Middle frontal gyrus (tissue), 1 donor: ENCODE measurements around the gene MYBPH.

ENCODE experiments used
- DNase-seq: peaks from one replicate; pipeline ENCODE4 v3.0.0-alpha.2; 2015; ENCODE audit warnings: low spot score; ENCODE audit errors: extremely low spot score

MYBPH gene

GRCh38 chr1:203166192-203166940 lies 9.3 kb downstream of the MYBPH start:
- no peak for DNase-seq

DNA sequence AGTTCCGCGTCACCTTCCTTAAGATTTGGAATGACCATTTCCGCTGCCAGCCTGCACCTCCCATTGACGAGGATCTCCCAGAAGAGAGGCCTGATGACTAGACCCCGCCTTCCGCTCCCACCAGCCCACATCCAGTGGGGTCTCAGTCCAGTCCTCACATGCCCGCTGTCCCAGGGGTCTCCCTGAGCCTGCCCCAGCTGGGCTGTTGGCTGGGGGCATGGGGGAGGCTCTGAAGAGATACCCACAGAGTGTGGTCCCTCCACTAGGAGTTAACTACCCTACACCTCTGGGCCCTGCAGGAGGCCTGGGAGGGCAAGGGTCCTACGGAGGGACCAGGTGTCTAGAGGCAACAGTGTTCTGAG lies 9.8 kb downstream of the MYBPH start:
- no peak for DNase-seq

DNA sequence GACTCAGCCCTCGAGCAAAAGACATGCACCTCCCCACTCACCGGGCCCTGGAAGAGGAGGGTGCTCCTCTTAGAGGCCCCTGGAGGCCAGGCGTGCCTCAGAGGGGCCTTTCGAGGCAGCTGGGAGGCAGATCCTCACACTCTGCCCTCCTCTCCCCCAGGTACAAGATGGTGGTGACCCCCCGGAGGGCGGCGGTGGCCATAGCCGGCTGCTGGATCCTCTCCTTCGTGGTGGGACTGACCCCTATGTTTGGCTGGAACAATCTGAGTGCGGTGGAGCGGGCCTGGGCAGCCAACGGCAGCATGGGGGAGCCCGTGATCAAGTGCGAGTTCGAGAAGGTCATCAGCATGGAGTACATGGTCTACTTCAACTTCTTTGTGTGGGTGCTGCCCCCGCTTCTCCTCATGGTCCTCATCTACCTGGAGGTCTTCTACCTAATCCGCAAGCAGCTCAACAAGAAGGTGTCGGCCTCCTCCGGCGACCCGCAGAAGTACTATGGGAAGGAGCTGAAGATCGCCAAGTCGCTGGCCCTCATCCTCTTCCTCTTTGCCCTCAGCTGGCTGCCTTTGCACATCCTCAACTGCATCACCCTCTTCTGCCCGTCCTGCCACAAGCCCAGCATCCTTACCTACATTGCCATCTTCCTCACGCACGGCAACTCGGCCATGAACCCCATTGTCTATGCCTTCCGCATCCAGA lies 10.4 kb downstream of the MYBPH start:
- DNase-seq: no peak

GRCh38 chr1:203163891-203164635 lies 11.6 kb downstream of the MYBPH start:
- no peak for DNase-seq

- DNase-seq: no peak
These were observed 13.2 kb downstream of the MYBPH start for GRCh38 chr1:203162403-203162802.

DNA sequence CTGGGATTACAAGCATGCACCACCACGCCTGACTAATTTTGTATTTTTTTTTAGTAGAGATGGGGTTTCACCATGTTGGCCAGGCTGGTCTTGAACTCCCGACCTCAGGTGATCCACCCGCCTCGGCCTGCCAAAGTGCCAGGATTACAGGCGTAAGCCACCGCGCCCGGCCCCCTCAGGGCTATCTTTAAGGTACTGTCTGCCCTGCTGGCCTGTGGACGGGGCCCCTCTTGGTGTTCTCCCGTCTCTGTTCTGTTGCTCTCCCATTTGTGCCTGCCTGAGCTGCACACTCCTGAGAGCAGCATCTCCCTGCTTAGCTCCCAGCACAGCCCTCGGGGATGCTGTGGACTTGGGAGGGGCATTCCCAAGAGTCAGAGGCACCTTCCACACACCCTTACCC lies 13.9 kb downstream of the MYBPH start:
- no peak for DNase-seq

GRCh38 chr1:203161175-203161574 lies 14.5 kb downstream of the MYBPH start:
- DNase-seq: no peak

DNA sequence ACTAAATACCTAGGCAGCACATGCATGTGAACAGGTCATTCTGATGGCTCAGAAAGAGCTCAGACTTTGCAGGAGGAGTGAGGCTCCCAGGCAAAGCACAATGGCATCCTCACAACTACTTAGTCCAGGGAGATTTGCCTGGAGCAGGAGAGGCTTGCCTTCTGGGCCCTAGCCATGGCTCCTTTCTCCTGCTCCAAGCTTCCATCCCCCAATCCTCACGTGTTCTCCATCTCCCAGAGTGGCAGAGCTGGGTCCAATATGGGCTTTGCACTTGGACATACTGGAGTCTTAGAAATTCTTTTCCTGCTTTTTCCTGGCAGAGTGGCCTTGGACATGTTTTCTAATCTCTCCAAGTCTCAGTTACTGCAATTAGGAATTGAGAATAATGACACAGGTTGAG lies 15.8 kb downstream of the MYBPH start:
- DNase-seq: no peak

GRCh38 chr1:203158960-203159665 lies 16.5 kb downstream of the MYBPH start:
- no peak for DNase-seq

DNA sequence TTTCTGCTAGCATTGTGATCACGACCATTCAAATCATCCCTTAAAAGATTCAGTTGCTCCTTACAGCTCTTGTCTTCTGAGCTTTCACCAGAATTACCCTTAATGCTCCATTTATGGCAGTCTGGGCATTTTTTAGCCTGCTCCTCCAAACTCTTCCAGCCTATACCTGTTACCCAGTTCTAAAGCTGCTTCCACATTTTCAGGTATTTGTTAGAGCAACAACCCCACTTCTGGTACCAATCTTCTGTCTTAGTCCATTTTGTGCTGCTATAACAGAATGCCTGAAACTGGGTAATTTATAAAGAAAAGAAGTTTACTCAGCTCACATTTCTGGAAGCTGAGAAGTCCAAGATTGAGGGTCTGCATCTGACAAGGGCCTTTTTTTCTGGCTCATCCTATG lies 17.2 kb downstream of the MYBPH start:
- DNase-seq: no peak

GRCh38 chr1:203156280-203156679 lies 19.3 kb downstream of the MYBPH start:
- DNase-seq: no peak

- no peak for DNase-seq
These were observed 21.4 kb downstream of the MYBPH start for GRCh38 chr1:203153989-203154821.

DNA sequence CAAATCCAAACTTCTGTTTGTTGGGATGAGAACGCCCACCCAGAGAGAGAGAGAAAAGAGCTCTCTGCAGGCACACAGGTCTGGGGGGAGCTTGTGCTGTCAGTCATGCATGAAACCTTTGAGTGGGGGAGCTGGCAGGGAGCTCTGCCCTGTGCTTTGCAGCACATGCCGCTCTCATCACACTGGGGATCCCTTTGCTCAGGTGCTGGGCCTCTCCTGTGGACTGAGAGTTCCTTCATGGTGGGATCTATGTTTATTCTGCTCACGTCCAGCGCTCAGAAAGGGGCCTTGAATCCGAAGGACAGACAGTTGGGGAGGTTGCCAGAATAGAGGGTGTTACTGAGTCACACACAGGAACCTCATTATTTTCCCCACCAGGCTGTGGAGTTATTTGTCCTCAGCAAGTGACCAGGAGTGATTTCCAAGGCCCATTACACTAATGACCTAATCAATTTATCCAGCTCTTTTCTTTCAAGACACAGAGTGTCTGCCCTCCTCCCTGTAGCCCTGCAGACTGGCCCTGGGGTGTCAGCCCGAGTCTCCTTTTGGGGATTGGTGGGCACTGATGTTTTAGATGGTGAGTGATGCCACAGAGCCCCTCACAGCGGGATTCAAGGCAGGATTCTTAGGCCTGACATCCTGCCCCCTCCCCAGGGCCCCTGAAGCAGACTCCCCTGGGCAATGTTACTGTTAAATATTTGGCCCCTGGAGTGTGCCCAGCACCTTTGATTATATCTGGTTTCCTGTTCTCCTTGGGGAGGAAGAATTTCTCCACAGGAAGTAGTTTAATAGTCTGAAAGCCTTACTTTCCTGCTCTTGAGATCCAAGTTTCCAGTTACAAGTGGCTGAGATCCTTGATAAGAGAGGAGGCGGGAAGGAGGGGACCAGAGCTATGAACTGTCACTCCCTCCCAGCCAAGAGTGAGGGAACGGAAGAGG lies 22.3 kb downstream of the MYBPH start:
- DNase-seq: no peak

DNA sequence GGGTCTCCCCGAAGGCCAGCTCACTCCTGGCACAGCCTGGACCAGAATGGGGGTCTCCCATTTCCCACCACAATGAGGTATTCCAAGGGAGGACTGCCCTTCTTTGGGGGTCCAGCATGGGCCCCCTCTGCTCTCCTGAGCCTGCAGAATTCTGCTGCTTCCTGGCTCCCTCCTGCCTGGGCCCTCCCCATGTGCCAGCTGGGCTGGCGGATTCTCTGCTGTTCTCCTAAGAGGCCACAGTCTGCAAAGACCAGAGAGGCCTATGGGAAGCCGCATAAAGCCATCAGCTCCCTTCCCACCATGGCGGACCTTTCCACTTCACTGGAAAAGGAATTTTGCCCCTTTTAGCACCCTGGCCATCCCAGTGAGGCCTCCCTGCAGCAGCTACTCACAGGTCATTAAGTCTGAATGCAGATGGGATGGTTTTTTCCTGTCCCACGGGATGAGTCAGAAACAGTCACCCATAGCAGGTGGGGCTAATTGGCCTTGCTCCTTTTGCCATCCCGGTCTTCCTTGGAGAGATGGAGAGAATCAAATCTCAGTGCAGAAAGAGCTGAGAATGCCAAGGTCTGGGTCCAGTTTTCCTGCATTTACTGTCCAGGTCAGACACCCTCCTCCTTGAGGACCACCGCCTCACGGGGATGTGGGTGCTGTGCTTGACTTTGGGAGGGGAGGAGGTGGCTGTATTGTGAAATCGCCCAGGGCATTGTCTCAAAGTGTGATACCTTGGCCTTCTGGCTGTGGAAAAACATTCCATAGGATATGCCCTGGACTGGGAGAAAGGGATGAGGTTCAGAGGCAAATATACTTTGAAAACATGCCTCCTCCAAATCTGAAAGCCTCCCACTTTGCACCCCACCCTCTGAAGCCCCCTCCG lies 23.2 kb downstream of the MYBPH start:
- DNase-seq: no peak

GRCh38 chr1:203151362-203152157 lies 24.1 kb downstream of the MYBPH start:
- no peak for DNase-seq

GRCh38 chr1:203150511-203151297 lies 24.9 kb downstream of the MYBPH start:
- no peak for DNase-seq

DNA sequence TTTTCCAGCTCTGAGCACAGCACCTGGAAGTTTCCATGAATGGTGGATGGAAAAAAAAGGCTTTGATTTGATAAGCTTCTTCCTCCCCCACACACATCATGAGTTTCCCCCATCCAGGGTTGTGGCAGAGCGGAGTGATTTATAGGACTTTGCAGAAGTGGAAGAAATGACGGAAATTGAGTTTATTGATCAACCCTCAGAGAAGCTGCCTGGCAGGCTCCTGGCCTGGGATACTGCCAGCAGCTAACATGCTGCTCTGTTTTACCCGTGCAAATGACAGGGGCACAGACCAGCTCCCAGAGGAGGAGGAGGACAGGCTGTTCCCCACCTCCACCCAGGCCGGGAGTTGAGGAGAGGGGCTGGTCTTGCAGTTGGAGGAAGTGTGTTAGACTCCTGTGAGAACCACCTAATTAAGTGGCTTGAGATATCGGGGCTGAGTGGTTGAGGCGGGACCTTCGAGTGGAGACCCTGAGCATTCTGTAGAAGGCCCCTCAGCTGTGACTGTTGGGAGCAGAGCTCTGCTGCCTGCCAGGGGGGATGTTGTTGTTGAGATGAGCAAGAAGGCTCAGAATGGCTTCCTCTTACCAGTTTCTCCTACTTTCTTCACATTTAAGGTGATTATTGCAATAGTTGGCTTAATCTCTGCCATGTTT lies 26.3 kb downstream of the MYBPH start:
- DNase-seq: no peak
